ENCODE results near the gene HES6.

Gene HES6

DNA sequence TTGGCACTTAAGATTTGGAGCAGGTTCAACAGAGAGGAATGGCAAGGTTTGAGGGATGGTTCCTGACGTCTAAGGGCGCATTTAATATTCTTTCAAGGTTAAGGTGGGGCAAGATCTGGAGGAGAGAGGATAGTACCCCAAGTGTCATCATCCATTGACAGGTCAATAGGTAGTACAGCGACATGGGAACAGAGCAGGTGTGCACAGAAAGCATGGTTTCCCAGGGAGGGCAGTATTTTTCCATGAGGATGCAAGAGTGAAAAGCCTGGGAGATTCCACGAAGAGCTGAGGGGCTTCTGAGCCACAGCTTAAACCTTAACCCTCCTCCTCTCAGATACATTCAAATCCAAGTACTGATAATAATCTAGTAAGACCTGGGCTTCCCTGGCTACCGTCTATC, 9.1 kb downstream of the HES6 start:
- Histone ChIP-seq H3K36me3 (ENCODE audit: control insufficient read depth in 2 of 2, insufficient read depth in 1 of 2, low read length in 2 of 2) (no peaks in the 10 kb centered on the region), H3K9me3 (ENCODE audit: control insufficient read depth, insufficient read depth, low read depth, low read length) (no peaks in the 10 kb centered on the region), H3K4me3 (ENCODE audit: low read depth, low read length) (no peak overlapping the region), H3K4me1 (ENCODE audit: control insufficient read depth, insufficient read depth, low read length) (no peaks in the 10 kb centered on the region), H3K27ac (ENCODE audit: extremely low read depth, low read depth, low read length) (no peak overlapping the region)
- ChIA-PET CTCF (no interaction called here), POLR2A (no interaction called here)
- no peak for TF ChIP-seq MZF1 (tag by site-specific recombination; IDR thresholded peaks at IDR 0.05; ENCODE audit: borderline replicate concordance)
- no peak for TF ChIP-seq ZNF654 (tag by site-specific recombination; IDR thresholded peaks at IDR 0.05; ENCODE audit: low read depth)
- TF ChIP-seq ZFP3 (tag by site-specific recombination; IDR thresholded peaks at IDR 0.05; ENCODE audit: low read depth): no peak

DNA sequence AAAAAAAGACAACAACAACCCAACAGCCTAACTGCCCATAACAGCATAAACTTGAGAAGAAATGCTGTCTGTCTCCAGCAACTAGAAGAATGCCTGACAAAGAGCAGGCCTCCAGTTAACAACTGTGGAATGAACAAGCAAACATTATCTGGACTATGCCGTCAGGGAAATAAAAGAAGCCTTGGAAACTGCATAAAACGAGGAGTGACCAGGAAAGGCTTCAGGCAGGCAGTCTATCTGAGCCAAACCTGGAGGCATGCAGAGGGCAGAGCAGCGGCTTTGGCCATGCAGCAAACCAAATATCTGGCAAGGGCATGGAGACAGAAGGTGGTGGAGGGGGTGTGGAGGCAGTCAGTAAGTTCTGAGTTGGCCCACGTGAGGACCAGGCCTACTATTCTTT, 11.1 kb downstream of the HES6 start:
- no peak for TF ChIP-seq ZNF48 (tag by site-specific recombination; IDR thresholded peaks at IDR 0.05)
- TF ChIP-seq IKZF3 (tag by site-specific recombination; IDR thresholded peaks at IDR 0.05): no peak
- TF ChIP-seq ZNF404 (tag by site-specific recombination; IDR thresholded peaks at IDR 0.05): no peak
- TF ChIP-seq ZNF302 (tag by site-specific recombination; IDR thresholded peaks at IDR 0.05; ENCODE audit: low read depth): no peak
- TF ChIP-seq, protein P1, sequence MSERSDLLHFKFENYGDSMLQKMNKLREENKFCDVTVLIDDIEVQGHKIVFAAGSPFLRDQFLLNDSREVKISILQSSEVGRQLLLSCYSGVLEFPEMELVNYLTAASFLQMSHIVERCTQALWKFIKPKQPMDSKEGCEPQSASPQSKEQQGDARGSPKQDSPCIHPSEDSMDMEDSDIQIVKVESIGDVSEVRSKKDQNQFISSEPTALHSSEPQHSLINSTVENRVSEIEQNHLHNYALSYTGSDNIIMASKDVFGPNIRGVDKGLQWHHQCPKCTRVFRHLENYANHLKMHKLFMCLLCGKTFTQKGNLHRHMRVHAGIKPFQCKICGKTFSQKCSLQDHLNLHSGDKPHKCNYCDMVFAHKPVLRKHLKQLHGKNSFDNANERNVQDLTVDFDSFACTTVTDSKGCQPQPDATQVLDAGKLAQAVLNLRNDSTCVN (tag by site-specific recombination; optimal IDR thresholded peaks at IDR 0.05): no peak
- no peak for TF ChIP-seq ZNF10 (tag by site-specific recombination; IDR thresholded peaks at IDR 0.05)
- no peak for TF ChIP-seq ZNF548 (tag by site-specific recombination; IDR thresholded peaks at IDR 0.05)
- TF ChIP-seq ZNF629 (tag by site-specific recombination; IDR thresholded peaks at IDR 0.05): no peak
- TF ChIP-seq ZNF239 (tag by site-specific recombination; IDR thresholded peaks at IDR 0.05): no peak
- TF ChIP-seq BCL11B (tag by site-specific recombination; IDR thresholded peaks at IDR 0.05; ENCODE audit: low read depth): no peak
- TF ChIP-seq ZNF76 (tag by site-specific recombination; IDR thresholded peaks at IDR 0.05; ENCODE audit: borderline replicate concordance, low read depth): no peak
- TF ChIP-seq ZNF23 (tag by site-specific recombination; IDR thresholded peaks at IDR 0.05; ENCODE audit: borderline replicate concordance): no peak
- TF ChIP-seq, protein P2, sequence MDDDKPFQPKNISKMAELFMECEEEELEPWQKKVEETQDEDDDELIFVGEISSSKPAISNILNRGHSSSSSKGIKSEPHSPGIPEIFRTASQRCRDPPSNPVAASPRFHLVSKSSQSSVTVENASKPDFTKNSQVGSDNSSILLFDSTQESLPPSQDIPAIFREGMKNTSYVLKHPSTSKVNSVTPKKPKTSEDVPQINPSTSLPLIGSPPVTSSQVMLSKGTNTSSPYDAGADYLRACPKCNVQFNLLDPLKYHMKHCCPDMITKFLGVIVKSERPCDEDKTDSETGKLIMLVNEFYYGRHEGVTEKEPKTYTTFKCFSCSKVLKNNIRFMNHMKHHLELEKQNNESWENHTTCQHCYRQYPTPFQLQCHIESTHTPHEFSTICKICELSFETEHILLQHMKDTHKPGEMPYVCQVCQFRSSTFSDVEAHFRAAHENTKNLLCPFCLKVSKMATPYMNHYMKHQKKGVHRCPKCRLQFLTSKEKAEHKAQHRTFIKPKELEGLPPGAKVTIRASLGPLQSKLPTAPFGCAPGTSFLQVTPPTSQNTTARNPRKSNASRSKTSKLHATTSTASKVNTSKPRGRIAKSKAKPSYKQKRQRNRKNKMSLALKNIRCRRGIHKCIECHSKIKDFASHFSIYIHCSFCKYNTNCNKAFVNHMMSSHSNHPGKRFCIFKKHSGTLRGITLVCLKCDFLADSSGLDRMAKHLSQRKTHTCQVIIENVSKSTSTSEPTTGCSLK (tag by site-specific recombination; IDR thresholded peaks at IDR 0.05): no peak
- TF ChIP-seq REPIN1 (tag by site-specific recombination; IDR thresholded peaks at IDR 0.05; ENCODE audit: low read depth): no peak
- Histone ChIP-seq H3K4me3 (ENCODE audit: low read depth, low read length) (no peak overlapping the region), H3K36me3 (ENCODE audit: control insufficient read depth in 2 of 2, insufficient read depth in 1 of 2, low read length in 2 of 2) (no peaks in the 10 kb centered on the region), H3K9me3 (ENCODE audit: control insufficient read depth, insufficient read depth, low read depth, low read length) (no peaks in the 10 kb centered on the region), H3K4me1 (ENCODE audit: control insufficient read depth, insufficient read depth, low read length) (no peaks in the 10 kb centered on the region), H3K27ac (ENCODE audit: extremely low read depth, low read depth, low read length) (no peak overlapping the region)
- ChIA-PET POLR2A (interaction anchor here (1.3 kb wide), 1 partner anchor 12 kb away, joined by 3 read pairs; no protein-coding TSS in a partner anchor), CTCF (interaction anchor here (0.6 kb wide), 2 partner anchors 76 to 715 kb away, joined by 3 to 4 read pairs; no protein-coding TSS in a partner anchor)

DNA sequence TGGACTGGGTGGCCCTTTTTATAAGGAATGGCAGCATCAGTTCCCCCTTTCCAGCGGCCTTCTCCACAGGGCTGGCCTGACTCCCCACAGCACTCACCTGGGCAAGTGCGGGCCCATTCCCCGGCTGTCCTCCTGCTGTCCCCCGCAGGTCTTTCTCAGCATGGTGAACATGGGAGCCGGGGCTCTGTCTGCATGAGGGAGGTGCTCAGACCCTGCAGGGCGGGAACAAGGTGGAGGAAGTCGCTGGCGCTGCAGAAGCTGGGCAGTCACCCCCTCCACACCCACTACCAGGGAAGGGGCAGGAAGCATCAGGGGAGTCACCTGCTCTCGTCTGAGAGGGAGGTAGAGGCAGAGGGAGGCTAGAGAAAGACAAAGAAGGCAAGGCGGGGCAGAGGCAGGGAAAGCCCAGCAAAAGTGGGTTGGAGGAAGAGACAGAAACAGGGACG, 12.2 kb downstream of the HES6 start:
- H3K36me3 ChIP-seq (ENCODE audit: control insufficient read depth in 2 of 2, insufficient read depth in 1 of 2, low read length in 2 of 2): no peaks in the 10 kb centered on the region
- CTCF ChIA-PET: interaction anchor here (0.8 kb wide), 1 partner anchor 67 kb away, joined by 3 read pairs; no protein-coding TSS in a partner anchor
- no peak overlapping the region for H3K27ac ChIP-seq (ENCODE audit: extremely low read depth, low read depth, low read length)
- no peak overlapping the region for H3K4me3 ChIP-seq (ENCODE audit: low read depth, low read length)
- H3K9me3 ChIP-seq (ENCODE audit: control insufficient read depth, insufficient read depth, low read depth, low read length): no peaks in the 10 kb centered on the region
- no peaks in the 10 kb centered on the region for H3K4me1 ChIP-seq (ENCODE audit: control insufficient read depth, insufficient read depth, low read length)
- no peak for TF ChIP-seq ZNF274 (IDR thresholded peaks at IDR 0.05; ENCODE audit: low read length)
- no peak for TF ChIP-seq ZNF274 (tag by site-specific recombination; IDR thresholded peaks at IDR 0.05; ENCODE audit: borderline replicate concordance)
- POLR2A ChIA-PET: no interaction called here
